ENCODE measurements around the gene CARD10.
A peak's percentile ranks its signal among the peaks of the same experiment; 100 is the strongest.
"Not testable (repeated sequence)": the region's sequence is repeated elsewhere in the genome, so short reads cannot be mapped to it uniquely, and the experiment has no call there.

CARD10 gene

DNA sequence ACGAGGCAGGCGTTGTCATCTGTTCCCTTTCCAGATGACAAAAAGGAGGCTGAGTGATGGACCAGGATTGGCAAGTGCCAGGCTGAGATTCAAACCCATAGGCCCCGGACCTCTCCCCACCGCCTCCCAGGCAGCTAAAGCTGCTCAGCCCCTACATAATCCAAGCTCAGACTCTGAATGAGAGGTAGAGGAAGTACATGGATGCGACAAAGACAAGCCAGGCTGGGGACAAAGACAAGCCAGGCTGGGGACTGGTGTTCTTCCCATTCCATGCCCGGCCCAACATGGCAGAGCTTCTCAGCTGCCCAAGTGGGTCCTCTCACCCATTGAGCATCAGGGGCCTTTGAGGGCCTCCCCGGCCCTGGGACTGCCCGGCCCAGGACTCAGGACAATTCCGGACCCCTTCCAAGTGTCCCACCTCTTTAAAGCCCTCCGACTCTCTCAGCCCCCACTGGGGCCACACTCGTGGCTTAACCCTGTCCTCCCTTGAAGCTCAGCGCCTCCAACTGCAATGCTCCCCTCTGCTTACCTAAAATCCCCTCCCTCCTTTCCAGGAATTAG is 37.8 kb downstream of the CARD10 start:
- H3K36me3 Mint-ChIP-seq (ENCODE audit: insufficient read depth): peaks cover 55% of the 10 kb centered on the region
- H3K9me3 Mint-ChIP-seq: no peaks in the 10 kb centered on the region
- no peaks in the 10 kb centered on the region for H3K27me3 Mint-ChIP-seq
- peaks cover 50% of the 10 kb centered on the region for H3K4me1 Mint-ChIP-seq
- DNase-seq (ENCODE audit: low spot score in 2 of 2) (no peak), ATAC-seq (replicated peaks; ENCODE audit: extremely low read depth, poor library complexity, severe bottlenecking) (no peak)
- peak overlapping the region; percentile 97 for H3K27ac Mint-ChIP-seq (ENCODE audit: low read depth)
- peak overlapping the region; percentile 86 for H3K4me3 Mint-ChIP-seq

DNA sequence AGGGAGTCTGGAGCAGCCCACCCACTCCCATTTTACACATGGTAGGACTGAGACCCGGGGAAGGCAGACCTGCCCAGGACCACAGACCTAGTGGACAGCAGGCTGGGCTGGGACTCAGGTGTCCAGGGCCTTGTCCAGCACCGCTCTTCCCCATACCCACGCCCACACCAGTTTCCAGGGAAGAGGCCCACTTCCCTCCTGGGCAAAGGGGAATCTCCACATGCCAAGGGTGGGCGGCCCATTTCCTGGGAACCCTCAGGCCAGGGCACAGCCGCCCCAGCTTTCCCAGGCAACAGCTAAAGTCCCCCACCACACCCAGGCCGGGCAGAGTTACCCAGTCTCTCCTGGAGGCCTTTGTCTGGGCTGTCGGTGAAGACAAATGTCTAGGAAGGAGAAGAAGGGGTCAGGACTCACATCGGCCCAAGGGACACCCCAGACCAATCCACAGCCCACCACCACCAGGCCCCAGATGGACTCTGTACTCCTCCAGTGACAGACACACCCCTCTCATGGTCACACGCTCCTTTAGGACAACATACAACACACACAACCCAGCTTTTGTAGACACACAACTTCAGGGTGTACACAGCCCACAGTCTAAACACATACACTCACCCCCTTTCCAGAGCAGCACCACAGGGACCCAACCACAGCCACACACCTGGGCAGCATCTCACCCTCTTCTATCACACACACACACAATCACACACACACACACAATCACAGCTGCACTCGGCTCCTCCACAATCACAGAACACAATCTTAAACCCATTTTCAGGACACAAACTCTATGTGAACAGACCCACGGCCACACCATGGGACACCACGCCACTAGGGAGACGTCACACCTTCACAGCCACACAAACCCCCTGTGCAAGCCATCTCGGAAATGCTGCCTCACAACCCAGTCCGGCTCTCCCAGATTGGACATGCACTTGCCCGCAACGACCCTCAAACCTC is 38.5 kb downstream of the CARD10 start:
- Mint-ChIP-seq H3K36me3 (ENCODE audit: insufficient read depth) (peaks cover 52% of the 10 kb centered on the region), H3K27me3 (no peaks in the 10 kb centered on the region), H3K4me3 (no peak overlapping the region), H3K9me3 (no peaks in the 10 kb centered on the region), H3K4me1 (peaks cover 48% of the 10 kb centered on the region), H3K27ac (ENCODE audit: low read depth) (peak overlapping the region; percentile 97)
- no peak for ATAC-seq (replicated peaks; ENCODE audit: extremely low read depth, poor library complexity, severe bottlenecking)
- DNase-seq (ENCODE audit: low spot score in 2 of 2): no peak

DNA sequence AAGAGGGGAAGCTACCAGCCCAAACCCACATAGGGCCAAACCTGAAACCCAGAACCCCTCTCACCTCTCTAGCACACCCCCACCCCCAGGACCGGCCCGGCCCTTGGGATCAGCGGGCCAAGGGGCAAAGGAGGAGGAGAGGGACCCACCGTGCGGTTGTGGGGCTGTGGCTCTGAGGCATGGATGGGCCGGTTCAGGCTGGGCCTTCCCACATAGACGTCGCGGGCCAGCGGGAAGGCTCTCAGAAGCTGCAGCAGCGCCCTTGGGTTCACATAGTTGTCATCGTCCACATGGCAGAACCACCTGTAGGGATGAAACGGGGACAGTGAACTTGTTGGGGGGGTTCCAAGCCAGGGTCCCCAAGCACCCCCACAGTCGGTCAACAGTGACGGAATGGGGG is 40.0 kb downstream of the CARD10 start:
- peaks cover 37% of the 10 kb centered on the region for H3K4me1 Mint-ChIP-seq
- DNase-seq (ENCODE audit: low spot score in 2 of 2) (no peak), ATAC-seq (replicated peaks; ENCODE audit: extremely low read depth, poor library complexity, severe bottlenecking) (no peak)
- no peak overlapping the region for H3K27ac Mint-ChIP-seq (ENCODE audit: low read depth)
- H3K36me3 Mint-ChIP-seq (ENCODE audit: insufficient read depth): peaks cover 46% of the 10 kb centered on the region
- no peaks in the 10 kb centered on the region for H3K27me3 Mint-ChIP-seq
- H3K4me3 Mint-ChIP-seq: no peak overlapping the region
- no peaks in the 10 kb centered on the region for H3K9me3 Mint-ChIP-seq

DNA sequence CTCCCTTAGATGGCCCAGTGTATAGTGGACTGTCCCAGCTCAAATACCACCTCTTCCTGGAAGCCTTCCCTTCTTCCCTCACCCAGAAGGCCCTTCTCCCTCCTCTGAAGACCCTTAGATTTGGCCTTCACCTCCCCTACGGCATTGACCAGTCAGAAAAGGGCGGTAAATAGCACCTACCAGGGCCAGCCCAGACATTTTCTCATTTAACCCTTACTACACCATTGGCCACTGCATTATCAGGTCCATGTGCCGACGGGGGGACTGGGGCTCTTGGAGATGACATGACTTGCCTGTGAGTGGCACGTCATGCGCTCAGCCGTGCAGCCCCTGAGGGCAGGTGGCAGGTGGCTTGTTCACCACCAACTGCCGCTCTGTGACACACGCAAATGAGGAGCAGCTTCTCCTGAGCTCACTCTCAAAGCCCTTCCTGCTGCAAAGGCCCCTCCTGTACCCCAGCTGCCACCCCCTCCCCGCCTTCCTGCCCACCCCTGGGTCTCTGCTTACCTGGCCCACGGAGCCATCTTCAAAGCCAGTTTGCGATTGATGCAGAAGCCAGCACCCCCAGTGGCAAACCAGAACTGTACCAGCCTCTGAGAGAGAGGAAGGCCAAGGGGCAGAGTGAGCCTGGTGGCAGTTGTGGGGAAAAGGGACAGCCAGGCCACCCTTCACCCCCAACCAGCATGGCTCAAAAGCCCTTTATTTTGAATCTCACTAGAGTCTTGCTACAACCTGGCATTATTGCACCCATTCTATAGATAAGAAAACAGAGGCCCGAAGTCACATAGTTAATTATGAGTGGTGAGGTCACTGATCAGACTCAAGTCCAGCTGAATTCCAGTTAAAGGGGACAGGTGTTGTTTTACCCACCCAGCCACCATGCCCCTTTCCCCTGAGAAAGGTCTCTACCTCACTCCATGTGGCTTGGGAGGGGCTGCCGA is 42.6 kb downstream of the CARD10 start:
- no peak for ATAC-seq (replicated peaks; ENCODE audit: extremely low read depth, poor library complexity, severe bottlenecking)
- H3K27ac Mint-ChIP-seq (ENCODE audit: low read depth): no peak overlapping the region
- H3K4me1 Mint-ChIP-seq: peaks cover 12% of the 10 kb centered on the region
- no peaks in the 10 kb centered on the region for H3K27me3 Mint-ChIP-seq
- H3K4me3 Mint-ChIP-seq: no peak overlapping the region
- no peaks in the 10 kb centered on the region for H3K9me3 Mint-ChIP-seq
- no peak for DNase-seq (ENCODE audit: low spot score in 2 of 2)
- peaks cover 40% of the 10 kb centered on the region for H3K36me3 Mint-ChIP-seq (ENCODE audit: insufficient read depth)

DNA sequence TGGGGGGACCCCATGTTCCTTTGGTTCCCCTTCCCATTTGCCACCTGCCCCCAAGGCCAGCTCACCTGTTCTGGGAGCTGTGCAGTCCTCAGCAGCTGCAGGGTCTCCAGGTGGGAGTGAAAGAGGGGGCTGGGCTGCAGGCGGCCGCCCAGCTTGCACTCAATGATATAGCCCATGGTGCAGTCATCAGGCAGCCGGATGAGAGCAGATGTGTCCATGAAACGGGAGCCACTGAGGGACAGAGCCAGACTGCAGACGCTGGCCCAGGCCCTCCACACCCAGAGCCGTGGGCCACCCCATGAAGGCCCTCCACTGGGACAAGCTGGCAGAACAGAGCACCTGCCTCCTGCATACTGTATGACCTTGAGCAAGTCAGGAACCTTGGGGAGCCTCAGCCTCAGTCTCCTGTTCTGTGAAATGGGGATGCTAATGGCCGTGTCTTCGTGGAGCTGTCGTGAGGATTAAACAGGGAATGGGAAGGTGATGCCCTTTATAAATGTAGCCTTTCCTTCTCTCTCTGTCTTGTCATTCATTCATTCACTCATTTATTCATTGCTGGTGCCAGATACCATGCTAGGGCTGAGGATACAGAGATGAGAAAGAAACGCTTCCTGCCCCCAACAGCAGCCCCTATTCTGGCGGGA is 44.6 kb downstream of the CARD10 start:
- Mint-ChIP-seq H3K27ac (ENCODE audit: low read depth) (no peak overlapping the region), H3K4me1 (peaks cover 4% of the 10 kb centered on the region), H3K9me3 (no peaks in the 10 kb centered on the region), H3K27me3 (no peaks in the 10 kb centered on the region), H3K36me3 (ENCODE audit: insufficient read depth) (peaks cover 43% of the 10 kb centered on the region), H3K4me3 (no peak overlapping the region)
- no peak for ATAC-seq (replicated peaks; ENCODE audit: extremely low read depth, poor library complexity, severe bottlenecking)
- no peak for DNase-seq (ENCODE audit: low spot score in 2 of 2)

DNA sequence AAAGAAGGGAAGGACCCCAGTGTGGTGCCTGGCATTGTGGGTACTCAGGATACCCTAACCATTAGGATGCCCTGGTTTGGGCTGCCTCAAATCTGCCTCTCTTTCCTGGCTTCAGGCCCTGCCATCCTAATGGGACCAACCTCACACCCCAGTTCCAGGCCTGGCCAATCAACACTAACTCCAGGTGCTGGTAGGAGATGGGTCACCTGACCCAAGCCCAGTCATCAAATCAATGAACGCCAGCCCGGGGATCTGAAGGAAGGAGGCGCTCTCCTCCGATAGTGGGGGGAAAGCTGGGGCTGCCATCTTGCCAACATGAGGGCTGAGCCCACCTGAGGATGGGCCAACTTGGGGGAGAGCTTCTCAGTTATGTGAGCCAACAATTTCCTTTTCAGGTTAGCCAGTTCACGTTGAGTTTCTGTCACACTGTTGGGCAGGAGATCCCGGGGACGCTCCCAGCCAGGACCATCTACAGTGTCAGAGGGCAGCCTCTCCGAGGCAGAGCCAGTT is 45.7 kb downstream of the CARD10 start:
- Mint-ChIP-seq H3K36me3 (ENCODE audit: insufficient read depth) (peaks cover 40% of the 10 kb centered on the region), H3K4me3 (no peak overlapping the region), H3K27me3 (no peaks in the 10 kb centered on the region)

DNA sequence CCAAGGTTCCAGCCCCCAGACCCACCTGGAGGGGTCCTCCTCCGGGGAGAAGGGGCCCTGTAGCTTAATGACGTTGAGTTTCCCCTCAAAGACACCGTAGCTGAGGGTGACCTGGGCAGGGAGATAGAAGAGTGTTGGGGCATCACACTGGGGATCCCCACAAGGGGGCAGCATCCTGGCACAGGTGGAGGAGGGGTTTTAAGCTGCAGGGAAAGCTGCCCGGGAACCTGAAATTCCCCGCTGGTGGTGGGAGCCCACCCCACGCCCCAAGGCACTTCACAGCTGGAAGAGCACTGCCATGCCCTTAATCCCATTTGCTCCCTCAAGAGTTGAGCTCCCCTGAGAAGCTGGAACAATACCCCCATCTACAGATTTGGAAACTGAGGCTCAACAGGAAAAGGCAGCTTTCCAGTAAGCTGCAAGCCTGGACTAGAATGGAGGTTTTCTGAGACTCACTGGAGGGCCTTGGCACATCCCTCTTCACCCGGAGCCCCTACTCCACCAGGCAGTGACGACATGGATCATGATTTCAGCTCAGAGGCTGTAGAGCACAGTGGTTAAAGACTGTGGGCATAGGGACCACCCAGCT is 46.7 kb downstream of the CARD10 start:
- peaks cover 4% of the 10 kb centered on the region for H3K4me1 Mint-ChIP-seq
- ATAC-seq (replicated peaks; ENCODE audit: extremely low read depth, poor library complexity, severe bottlenecking) (no peak), DNase-seq (ENCODE audit: low spot score in 2 of 2) (peak in 1 of 2 donors; percentile 33)
- H3K36me3 Mint-ChIP-seq (ENCODE audit: insufficient read depth): peaks cover 34% of the 10 kb centered on the region
- H3K27me3 Mint-ChIP-seq: no peaks in the 10 kb centered on the region
- no peak overlapping the region for H3K27ac Mint-ChIP-seq (ENCODE audit: low read depth)
- no peak overlapping the region for H3K4me3 Mint-ChIP-seq
- no peaks in the 10 kb centered on the region for H3K9me3 Mint-ChIP-seq

More for the DNA sequence above, 45.7 kb downstream of the CARD10 start:
- peaks cover 4% of the 10 kb centered on the region for H3K4me1 Mint-ChIP-seq
- H3K9me3 Mint-ChIP-seq: no peaks in the 10 kb centered on the region
- H3K27ac Mint-ChIP-seq (ENCODE audit: low read depth): no peak overlapping the region
- ATAC-seq (replicated peaks; ENCODE audit: extremely low read depth, poor library complexity, severe bottlenecking) (no peak), DNase-seq (ENCODE audit: low spot score in 2 of 2) (no peak)

DNA sequence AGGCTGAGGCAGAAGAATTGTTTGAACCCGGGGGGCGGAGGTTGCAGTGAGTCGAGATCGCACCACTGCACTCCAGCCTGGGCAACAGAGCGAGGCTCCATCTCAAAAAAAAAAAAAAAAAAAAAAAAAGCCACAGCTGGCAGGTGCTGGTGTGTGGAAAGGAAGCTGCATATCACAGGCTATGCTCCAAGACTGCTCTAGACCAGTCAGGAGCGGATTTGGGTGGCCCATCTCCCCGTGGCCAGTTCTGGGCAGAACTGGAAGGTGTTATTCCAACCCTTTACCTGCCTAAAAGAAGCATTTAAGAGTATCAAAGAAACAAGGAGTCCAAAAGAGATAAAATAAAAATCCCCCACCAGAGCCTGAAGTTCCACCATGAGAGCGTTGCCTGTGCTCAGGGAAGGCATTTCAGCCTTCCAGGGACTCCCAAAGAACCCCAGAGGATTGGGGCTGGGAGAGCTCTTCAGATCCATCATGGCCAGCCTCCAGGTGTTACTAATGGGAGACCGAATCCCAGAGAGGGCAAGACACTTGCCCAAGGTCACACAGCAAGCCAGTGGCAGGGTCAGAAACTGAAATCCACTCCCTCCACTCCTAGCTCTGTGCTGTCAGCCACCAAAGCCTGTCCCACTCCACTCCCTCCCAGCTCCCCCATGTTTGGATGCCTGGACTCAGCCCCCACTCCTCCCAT is 47.3 kb downstream of the CARD10 start:
- Mint-ChIP-seq H3K27me3 (no peaks in the 10 kb centered on the region), H3K36me3 (ENCODE audit: insufficient read depth) (peaks cover 28% of the 10 kb centered on the region), H3K9me3 (no peaks in the 10 kb centered on the region), H3K4me3 (no peak overlapping the region), H3K4me1 (peaks cover 4% of the 10 kb centered on the region), H3K27ac (ENCODE audit: low read depth) (no peak overlapping the region)
- DNase-seq (ENCODE audit: low spot score in 2 of 2) (no peak), ATAC-seq (replicated peaks; ENCODE audit: extremely low read depth, poor library complexity, severe bottlenecking) (no peak)

DNA sequence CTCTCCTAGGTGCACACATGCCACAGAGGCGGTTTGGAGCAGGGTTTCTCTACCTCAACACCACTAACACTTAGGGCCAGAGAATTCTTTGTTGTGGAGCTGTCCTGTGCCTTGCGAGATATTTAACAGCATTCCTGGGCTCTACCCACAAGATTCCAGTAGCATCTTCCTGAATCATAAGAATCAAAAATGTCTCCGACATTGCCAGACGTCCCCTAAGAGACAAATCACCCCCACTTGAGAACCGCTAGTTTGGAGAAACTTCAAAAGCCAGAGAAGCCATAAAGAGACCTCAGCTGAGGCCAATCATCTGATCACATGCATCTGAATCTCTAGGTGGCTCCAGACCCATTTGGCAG is 49.1 kb downstream of the CARD10 start:
- Mint-ChIP-seq H3K4me1 (peaks cover 4% of the 10 kb centered on the region), H3K27ac (ENCODE audit: low read depth) (no peak overlapping the region)
- no peak for ATAC-seq (replicated peaks; ENCODE audit: extremely low read depth, poor library complexity, severe bottlenecking)

DNA sequence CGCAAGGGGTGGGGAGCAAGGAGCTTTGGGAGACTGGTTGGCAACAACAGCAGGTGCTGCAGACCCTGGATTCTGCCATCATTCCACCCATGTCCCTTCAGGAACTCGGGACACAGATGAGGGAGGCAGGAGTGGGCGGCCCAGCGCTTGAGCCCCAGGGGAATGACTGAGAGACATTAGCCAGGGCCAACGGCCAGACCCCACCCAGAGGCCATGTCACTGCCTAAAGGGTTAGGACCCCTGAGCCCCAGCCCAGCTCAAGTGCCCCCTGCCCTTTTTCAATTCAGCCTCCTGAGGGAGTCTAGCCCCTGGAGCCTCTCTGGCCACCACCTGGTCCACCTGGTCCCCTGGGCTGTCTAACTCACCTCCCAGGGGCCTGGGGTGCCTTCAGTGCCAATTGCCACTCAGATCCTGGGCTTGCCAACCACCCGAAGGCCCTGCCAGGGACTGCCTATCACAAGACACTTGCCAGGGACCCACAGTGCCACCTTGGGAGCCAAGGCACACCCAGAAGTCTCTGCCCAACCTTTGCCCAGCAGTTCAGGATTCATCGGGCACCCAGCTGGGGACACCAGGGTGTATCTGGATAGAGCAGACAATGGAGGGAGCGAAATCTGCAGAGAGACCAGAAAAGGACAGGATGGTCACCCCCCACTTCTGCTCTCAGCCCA is 49.7 kb downstream of the CARD10 start:
- Mint-ChIP-seq H3K27me3 (no peaks in the 10 kb centered on the region), H3K36me3 (ENCODE audit: insufficient read depth) (peaks cover 18% of the 10 kb centered on the region), H3K9me3 (no peaks in the 10 kb centered on the region), H3K27ac (ENCODE audit: low read depth) (no peak overlapping the region), H3K4me1 (peaks cover 2% of the 10 kb centered on the region), H3K4me3 (no peak overlapping the region)
- DNase-seq (ENCODE audit: low spot score in 2 of 2) (no peak), ATAC-seq (replicated peaks; ENCODE audit: extremely low read depth, poor library complexity, severe bottlenecking) (no peak)

More for the DNA sequence above, 49.1 kb downstream of the CARD10 start:
- no peak for DNase-seq (ENCODE audit: low spot score in 2 of 2)
- Mint-ChIP-seq H3K36me3 (ENCODE audit: insufficient read depth) (peaks cover 23% of the 10 kb centered on the region), H3K4me3 (no peak overlapping the region), H3K9me3 (no peaks in the 10 kb centered on the region), H3K27me3 (no peaks in the 10 kb centered on the region)

DNA sequence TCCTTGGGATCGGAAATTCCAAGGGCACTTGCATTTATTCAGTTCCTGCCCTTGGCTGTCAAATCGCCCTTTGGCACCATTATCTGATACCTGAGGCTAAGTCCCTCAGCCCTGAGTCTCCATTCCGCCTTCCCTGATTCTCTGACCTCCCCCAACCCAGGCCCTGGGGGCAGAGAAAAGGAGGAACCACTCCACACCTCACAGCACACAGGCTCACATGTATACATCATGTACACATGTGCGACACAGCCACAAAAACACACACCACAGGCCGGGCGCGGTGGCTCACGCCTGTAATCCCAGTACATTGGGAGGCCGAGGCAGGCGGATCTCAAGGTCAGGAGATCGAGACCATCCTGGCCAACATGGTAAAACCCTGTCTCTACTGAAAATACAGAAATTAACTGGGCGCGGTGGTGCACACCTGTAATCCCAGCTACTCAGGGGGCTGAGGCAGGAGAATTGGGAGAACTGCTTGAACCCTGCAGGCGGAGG is 51.0 kb downstream of the CARD10 start:
- not testable (repeated sequence) for H3K9me3 Mint-ChIP-seq; H3K27ac Mint-ChIP-seq (ENCODE audit: low read depth); DNase-seq (ENCODE audit: low spot score in 2 of 2); H3K27me3 Mint-ChIP-seq; ATAC-seq (replicated peaks; ENCODE audit: extremely low read depth, poor library complexity, severe bottlenecking); H3K4me3 Mint-ChIP-seq; H3K4me1 Mint-ChIP-seq
- peaks cover 17% of the 10 kb centered on the region for H3K36me3 Mint-ChIP-seq (ENCODE audit: insufficient read depth)
